SK-N-SH (cell line): ENCODE results near the gene UFSP2. TPM values are rescaled to one million over a fixed set of nuclear protein-coding genes. Genes with fewer than 3 reads are reported as not detected.
"Not testable (repeated sequence)": the region's sequence is repeated elsewhere in the genome, so short reads cannot be mapped to it uniquely, and the experiment has no call there.

Source experiments
- CTCF ChIA-PET: fragments of 300-600, 350-600 bp; formaldehyde crosslinking; extraction: SDS; loops from one replicate; lab custom pipeline; 2021; lab: Yijun Ruan, JAX
- POLR2A ChIA-PET: fragments of 350-600 bp; sonication (Branson Sonifier 250); formaldehyde crosslinking; extraction: SDS; loops from one replicate; lab custom pipeline; 2020; ENCODE audit warnings: antibody characterized with exemption, inconsistent platforms; lab: Yijun Ruan, JAX
- DNase-seq: peaks from one replicate; pipeline ENCODE4 v3.0.0; 2012
- H2AFZ ChIP-seq: fragments of 200-600 bp; sonication (generic); 2 replicates; pipeline ENCODE4 v1.8.1; 2016; ENCODE audit warnings: antibody characterized with exemption, mild to moderate bottlenecking, low read depth
- H3F3A ChIP-seq: fragments of 200-600 bp; sonication (generic); replicated peaks from 2 replicates; pipeline ENCODE3; 2016; ENCODE audit warnings: antibody characterized with exemption, mild to moderate bottlenecking; ENCODE audit not compliant: insufficient read depth
- H3K27ac ChIP-seq, 2 experiments: fragments of 200-500 bp in 1 of 2; fragments of 200-600 bp in 1 of 2; sonication (Bioruptor generic) in 1 of 2; sonication (generic), shearing (Covaris generic) in 1 of 2; 2 replicates each; pipeline versions ENCODE4 v1.5.1 to v1.6.1; 2014 to 2016; ENCODE audit warnings: low read depth in 2 of 2, inconsistent platforms in 1 of 2, low read length in 1 of 2, mild to moderate bottlenecking in 1 of 2, mixed read lengths in 1 of 2
- H3K27me3 ChIP-seq: fragments of 200-600 bp; sonication (generic), shearing (Covaris generic); 2 replicates; pipeline ENCODE4 v1.6.1; 2016; ENCODE audit warnings: mixed run types; ENCODE audit not compliant: insufficient read depth
- H3K36me3 ChIP-seq, 2 experiments: fragments of 200-500 bp in 1 of 2; fragments of 200-600 bp in 1 of 2; sonication (Bioruptor generic) in 1 of 2; sonication (generic) in 1 of 2; replicated peaks in 1 of 2; 2 replicates each; pipeline versions ENCODE3 to v1.5.1; 2014 to 2016; ENCODE audit warnings: low read length in 1 of 2, mild to moderate bottlenecking in 1 of 2; ENCODE audit not compliant: insufficient read depth in 2 of 2, control insufficient read depth in 1 of 2
- H3K4me1 ChIP-seq, 2 experiments: fragments of 200-500 bp in 1 of 2; fragments of 200-600 bp in 1 of 2; sonication (Bioruptor generic) in 1 of 2; sonication (generic), shearing (Covaris generic) in 1 of 2; 2 replicates each; pipeline versions ENCODE4 v1.5.1 to v1.6.1; 2014 to 2016; ENCODE audit warnings: low read depth in 1 of 2, low read length in 1 of 2, mixed run types in 1 of 2; ENCODE audit not compliant: insufficient read depth in 2 of 2, control insufficient read depth in 1 of 2
- H3K4me2 ChIP-seq: fragments of 200-600 bp; sonication (generic), shearing (Covaris generic); 2 replicates; pipeline ENCODE4 v1.6.1; 2017; ENCODE audit warnings: mixed run types
- H3K4me3 ChIP-seq, 2 experiments: fragments of 200-500 bp in 1 of 2; fragments of 200-600 bp in 1 of 2; sonication (Bioruptor generic) in 1 of 2; sonication (generic), shearing (Covaris generic) in 1 of 2; 2 replicates each; pipeline versions ENCODE4 v1.5.1 to v1.8.1; 2014 to 2016; ENCODE audit warnings: low read depth in 2 of 2, inconsistent platforms in 1 of 2, low read length in 1 of 2, mild to moderate bottlenecking in 1 of 2, mixed read lengths in 1 of 2, moderate library complexity in 1 of 2
- H3K79me2 ChIP-seq: fragments of 200-600 bp; sonication (generic); 2 replicates; pipeline ENCODE4 v1.8.1; 2017; ENCODE audit warnings: mild to moderate bottlenecking; ENCODE audit not compliant: insufficient read depth
- H3K9ac ChIP-seq: fragments of 200-600 bp; sonication (generic); 2 replicates; pipeline ENCODE4 v1.6.1; 2017; ENCODE audit warnings: mixed run types
- H3K9me2 ChIP-seq: fragments of 200-600 bp; sonication (generic); 2 replicates; pipeline ENCODE4 v1.6.1; 2017; ENCODE audit warnings: mixed run types
- H3K9me3 ChIP-seq: fragments of 200-600 bp; sonication (generic); 2 replicates; pipeline ENCODE4 v1.6.1; 2017; ENCODE audit warnings: mixed run types, mild to moderate bottlenecking, moderate library complexity
- H4K20me1 ChIP-seq: fragments of 200-600 bp; sonication (generic); 2 replicates; pipeline ENCODE4 v1.6.1; 2017; ENCODE audit warnings: mild to moderate bottlenecking, mixed run types; ENCODE audit not compliant: insufficient read depth
- EZH2phosphoT487 ChIP-seq: fragments of 200-600 bp; sonication (generic); IDR thresholded peaks from 2 replicates; pipeline ENCODE4 v1.6.1; 2017; ENCODE audit warnings: low read depth, mixed run types, mild to moderate bottlenecking, antibody characterized with exemption, moderate library complexity, borderline replicate concordance
- GATA2 ChIP-seq: sonication (generic); formaldehyde crosslinking; IDR thresholded peaks from 2 replicates; pipeline ENCODE4 v1.5.0; 2020; ENCODE audit warnings: mild to moderate bottlenecking, missing genetic modification reagents
- IRF3 ChIP-seq: fragments of 150-350 bp; IDR thresholded peaks from 2 replicates; pipeline ENCODE4 v1.6.1; 2016; ENCODE audit warnings: mild to moderate bottlenecking, low read depth, low read length
- MAX ChIP-seq: IDR thresholded peaks from 2 replicates; pipeline ENCODE4 v1.4.0; 2012; ENCODE audit warnings: low read depth
- USF1 ChIP-seq: IDR thresholded peaks from 2 replicates; pipeline ENCODE4 v1.4.0; 2012; ENCODE audit warnings: low read depth, borderline replicate concordance
- WGBS: methylation state at CpG from one replicate; pipeline ENCODE4 v1.1.6; 2017; ENCODE audit warnings: low lambda C conversion rate; 5-methylcytosine and 5-hydroxymethylcytosine counted together
- polyA plus RNA-seq, 3 experiments: library from polyadenylated mRNA; depleted of rRNA; stranded (reverse); fragments of >200 nt; gene quantifications; 2 replicates each; pipeline ENCODE4 v1.2.3, GENCODE V29; 2012
- TF ChIP-seq, protein P1 (sequence below): IDR thresholded peaks from 2 replicates; pipeline ENCODE4 v1.4.0; 2012; ENCODE audit warnings: low read depth, borderline replicate concordance

Gene UFSP2
- polyA plus RNA-seq, 1 of the 3 experiments (the other 2 are of a cell fraction) = 15.5 TPM

GRCh38 chr4:185364886-185365285 is 60.9 kb downstream of the UFSP2 start:
- H3K4me1 ChIP-seq = peaks cover under 1 to 4% of the 10 kb centered on the region in 2 experiments; a peak in 2 of 4 replicates
- H3K36me3 ChIP-seq = peaks cover 8 to 55% of the 10 kb centered on the region in 2 experiments
- H3K27me3 ChIP-seq = no peaks in the 10 kb centered on the region
- H3K9me2 ChIP-seq = no peaks in the 10 kb centered on the region
- no peak overlapping the region for H3K27ac ChIP-seq
- H3K9me3 ChIP-seq = no peaks in the 10 kb centered on the region
- POLR2A ChIA-PET = no interaction called here
- 91% methylated on average over 5 of the region's 5 CpGs for WGBS
- no peak overlapping the region for H3K9ac ChIP-seq
- DNase-seq = no peak
- no peak overlapping the region for H3K4me2 ChIP-seq
- H3K4me3 ChIP-seq = no peak overlapping the region
- peaks cover 7% of the 10 kb centered on the region for H3F3A ChIP-seq
- TF ChIP-seq, protein P1, sequence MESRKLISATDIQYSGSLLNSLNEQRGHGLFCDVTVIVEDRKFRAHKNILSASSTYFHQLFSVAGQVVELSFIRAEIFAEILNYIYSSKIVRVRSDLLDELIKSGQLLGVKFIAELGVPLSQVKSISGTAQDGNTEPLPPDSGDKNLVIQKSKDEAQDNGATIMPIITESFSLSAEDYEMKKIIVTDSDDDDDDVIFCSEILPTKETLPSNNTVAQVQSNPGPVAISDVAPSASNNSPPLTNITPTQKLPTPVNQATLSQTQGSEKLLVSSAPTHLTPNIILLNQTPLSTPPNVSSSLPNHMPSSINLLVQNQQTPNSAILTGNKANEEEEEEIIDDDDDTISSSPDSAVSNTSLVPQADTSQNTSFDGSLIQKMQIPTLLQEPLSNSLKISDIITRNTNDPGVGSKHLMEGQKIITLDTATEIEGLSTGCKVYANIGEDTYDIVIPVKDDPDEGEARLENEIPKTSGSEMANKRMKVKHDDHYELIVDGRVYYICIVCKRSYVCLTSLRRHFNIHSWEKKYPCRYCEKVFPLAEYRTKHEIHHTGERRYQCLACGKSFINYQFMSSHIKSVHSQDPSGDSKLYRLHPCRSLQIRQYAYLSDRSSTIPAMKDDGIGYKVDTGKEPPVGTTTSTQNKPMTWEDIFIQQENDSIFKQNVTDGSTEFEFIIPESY = no peak
- TF ChIP-seq USF1 = no peak
- no peak for TF ChIP-seq GATA2 (CRISPR knock-in tag)
- no peak for TF ChIP-seq MAX
- no peak for TF ChIP-seq EZH2phosphoT487
- no peak overlapping the region for H2AFZ ChIP-seq
- no peaks in the 10 kb centered on the region for H4K20me1 ChIP-seq
- CTCF ChIA-PET = interaction anchor here (0.7 kb wide), 1 partner anchor 12 kb away, joined by 3 read pairs; no protein-coding TSS in a partner anchor
- peaks cover 3% of the 10 kb centered on the region; the same call in 1 of the 2 replicates for H3K79me2 ChIP-seq

DNA sequence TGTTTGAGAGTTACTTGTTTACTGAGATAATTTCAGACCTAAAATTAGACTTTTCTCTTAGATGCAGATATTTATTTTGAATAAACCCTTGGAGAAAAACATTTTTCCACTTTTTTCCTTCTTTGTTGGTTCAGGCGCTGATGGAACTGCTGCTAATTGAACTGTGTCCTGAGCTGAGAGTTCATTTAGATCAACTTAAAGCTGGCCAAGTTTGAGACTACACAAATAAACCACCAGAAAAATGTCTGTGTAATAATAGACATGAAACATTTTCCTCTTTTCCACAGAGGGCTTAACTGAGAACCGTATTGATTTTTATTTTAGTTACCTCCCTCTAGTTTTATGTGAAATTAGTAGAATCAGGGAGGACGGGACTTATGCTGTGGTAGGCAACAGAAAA is 62.5 kb downstream of the UFSP2 start:
- TF ChIP-seq MAX = no peak
- TF ChIP-seq IRF3 = no peak
- ChIA-PET CTCF (no interaction called here), POLR2A (no interaction called here)
- peaks cover 3% of the 10 kb centered on the region; the same call in 1 of the 2 replicates for H3K79me2 ChIP-seq
- peaks cover 6 to 15% of the 10 kb centered on the region in 2 experiments for H3K4me1 ChIP-seq
- no peaks in the 10 kb centered on the region for H3K9me2 ChIP-seq
- no peak overlapping the region for H3K4me2 ChIP-seq
- H3K9me3 ChIP-seq = no peaks in the 10 kb centered on the region
- no peak overlapping the region for H2AFZ ChIP-seq
- H3K27ac ChIP-seq = no peak overlapping the region
- H3K27me3 ChIP-seq = no peaks in the 10 kb centered on the region
- peaks cover 22% of the 10 kb centered on the region for H3F3A ChIP-seq
- no peak for DNase-seq
- no peaks in the 10 kb centered on the region for H4K20me1 ChIP-seq
- 97% methylated on average over 3 of the region's 3 CpGs for WGBS
- H3K9ac ChIP-seq = no peak overlapping the region
- H3K4me3 ChIP-seq = no peak overlapping the region
- peaks cover 8 to 52% of the 10 kb centered on the region in 2 experiments for H3K36me3 ChIP-seq

- H3K4me2 ChIP-seq, H3K9me3 ChIP-seq, H3K27me3 ChIP-seq, H3K79me2 ChIP-seq, H2AFZ ChIP-seq, H3K4me3 ChIP-seq, H3K27ac ChIP-seq, H4K20me1 ChIP-seq, H3K9ac ChIP-seq, POLR2A ChIA-PET, H3K9me2 ChIP-seq, DNase-seq: not testable (repeated sequence)
- 96% methylated on average over 6 of the region's 6 CpGs for WGBS
- peaks cover 6 to 21% of the 10 kb centered on the region in 2 experiments for H3K4me1 ChIP-seq
- H3K36me3 ChIP-seq = peaks cover 8 to 45% of the 10 kb centered on the region in 2 experiments
- CTCF ChIA-PET = interaction anchor here (1.0 kb wide), 1 partner anchor 769 kb away, joined by 3 read pairs; no protein-coding TSS in a partner anchor
- peaks cover 29% of the 10 kb centered on the region for H3F3A ChIP-seq
These were observed 63.2 kb downstream of the UFSP2 start for GRCh38 chr4:185362570-185362969.
